Measurements from ENCODE around the gene RHEX. TPM values are rescaled to one million over a fixed set of nuclear protein-coding genes. Genes with fewer than 3 reads are reported as not detected.

Gene RHEX
- total RNA-seq, 1 donor from 2014 or later: 0.44 TPM

DNA sequence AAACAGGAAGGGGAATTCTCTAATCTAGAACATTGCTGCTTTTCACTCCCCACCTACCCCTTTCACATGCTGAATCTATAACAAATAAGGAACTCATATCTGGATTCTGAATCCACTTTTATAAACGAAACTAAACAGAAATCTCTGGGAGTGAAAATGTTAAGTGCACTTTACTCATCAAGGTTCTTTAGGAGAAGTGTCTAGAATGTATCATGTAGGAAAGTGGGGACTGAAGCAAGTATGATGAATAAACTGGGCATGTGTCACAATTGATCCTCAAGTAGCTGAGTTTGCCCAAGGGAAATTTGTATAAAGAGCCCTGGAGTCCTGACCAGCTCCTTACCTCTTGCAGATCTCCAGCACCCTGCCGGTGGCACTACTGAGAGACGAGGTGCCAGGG, 44.4 kb downstream of the RHEX start:
- no peaks in the 10 kb centered on the region for H3K36me3 ChIP-seq
- intact Hi-C loops (cut with micrococcal nuclease): no loop called here
- H3K27me3 ChIP-seq (ENCODE audit: low read depth): peaks cover 8% of the 10 kb centered on the region

DNA sequence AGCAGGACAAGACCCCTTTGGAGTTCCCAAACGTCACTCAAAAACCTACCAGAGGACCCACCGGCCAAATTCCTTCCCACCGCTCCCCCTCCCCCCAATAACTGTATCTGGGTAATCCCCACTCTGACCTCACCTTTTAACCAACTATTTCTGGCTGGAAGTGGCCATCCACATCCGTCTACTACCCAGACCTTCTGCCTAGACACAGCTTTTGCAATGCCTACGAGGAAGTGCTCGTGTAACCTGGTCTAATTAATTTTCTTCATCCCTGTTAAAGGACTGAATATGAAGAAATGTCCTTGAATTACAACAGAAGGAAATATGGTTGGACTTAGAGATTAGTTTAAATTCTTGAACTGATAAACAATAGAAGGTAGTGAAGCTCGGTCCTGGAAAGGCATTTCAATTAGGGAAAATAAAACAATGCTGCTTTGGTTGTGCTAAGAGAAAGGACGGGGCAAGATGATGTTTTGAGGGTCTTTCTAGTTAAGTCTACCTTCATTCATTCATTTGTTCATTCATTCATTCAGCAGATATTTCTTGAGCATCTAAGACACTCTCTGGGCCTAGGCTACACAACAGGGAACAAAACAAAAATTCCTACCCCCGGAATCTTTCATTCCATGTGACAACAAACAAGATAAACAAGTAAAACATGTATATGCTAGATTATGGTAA, 45.4 kb downstream of the RHEX start:
- DNase-seq: no peak
- Histone ChIP-seq H3K4me3 (no peak overlapping the region), H3K9me3 (replicated peaks) (no peaks in the 10 kb centered on the region), H3K27me3 (ENCODE audit: low read depth) (peaks cover 8% of the 10 kb centered on the region), H3K4me1 (no peaks in the 10 kb centered on the region), H3K36me3 (no peaks in the 10 kb centered on the region), H3K27ac (replicated peaks) (no peak overlapping the region)
- intact Hi-C loops (cut with micrococcal nuclease): no loop called here
- TF ChIP-seq, protein P1, sequence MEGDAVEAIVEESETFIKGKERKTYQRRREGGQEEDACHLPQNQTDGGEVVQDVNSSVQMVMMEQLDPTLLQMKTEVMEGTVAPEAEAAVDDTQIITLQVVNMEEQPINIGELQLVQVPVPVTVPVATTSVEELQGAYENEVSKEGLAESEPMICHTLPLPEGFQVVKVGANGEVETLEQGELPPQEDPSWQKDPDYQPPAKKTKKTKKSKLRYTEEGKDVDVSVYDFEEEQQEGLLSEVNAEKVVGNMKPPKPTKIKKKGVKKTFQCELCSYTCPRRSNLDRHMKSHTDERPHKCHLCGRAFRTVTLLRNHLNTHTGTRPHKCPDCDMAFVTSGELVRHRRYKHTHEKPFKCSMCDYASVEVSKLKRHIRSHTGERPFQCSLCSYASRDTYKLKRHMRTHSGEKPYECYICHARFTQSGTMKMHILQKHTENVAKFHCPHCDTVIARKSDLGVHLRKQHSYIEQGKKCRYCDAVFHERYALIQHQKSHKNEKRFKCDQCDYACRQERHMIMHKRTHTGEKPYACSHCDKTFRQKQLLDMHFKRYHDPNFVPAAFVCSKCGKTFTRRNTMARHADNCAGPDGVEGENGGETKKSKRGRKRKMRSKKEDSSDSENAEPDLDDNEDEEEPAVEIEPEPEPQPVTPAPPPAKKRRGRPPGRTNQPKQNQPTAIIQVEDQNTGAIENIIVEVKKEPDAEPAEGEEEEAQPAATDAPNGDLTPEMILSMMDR (IDR thresholded peaks at IDR 0.05; ENCODE audit: borderline replicate concordance): no peak

More for the DNA sequence above, 44.4 kb downstream of the RHEX start:
- Histone ChIP-seq H3K27ac (replicated peaks) (no peak overlapping the region), H3K4me3 (no peak overlapping the region), H3K9me3 (replicated peaks) (no peaks in the 10 kb centered on the region), H3K4me1 (no peaks in the 10 kb centered on the region)
- TF ChIP-seq, protein P1 (IDR thresholded peaks at IDR 0.05; ENCODE audit: borderline replicate concordance): no peak
- no peak for DNase-seq

DNA sequence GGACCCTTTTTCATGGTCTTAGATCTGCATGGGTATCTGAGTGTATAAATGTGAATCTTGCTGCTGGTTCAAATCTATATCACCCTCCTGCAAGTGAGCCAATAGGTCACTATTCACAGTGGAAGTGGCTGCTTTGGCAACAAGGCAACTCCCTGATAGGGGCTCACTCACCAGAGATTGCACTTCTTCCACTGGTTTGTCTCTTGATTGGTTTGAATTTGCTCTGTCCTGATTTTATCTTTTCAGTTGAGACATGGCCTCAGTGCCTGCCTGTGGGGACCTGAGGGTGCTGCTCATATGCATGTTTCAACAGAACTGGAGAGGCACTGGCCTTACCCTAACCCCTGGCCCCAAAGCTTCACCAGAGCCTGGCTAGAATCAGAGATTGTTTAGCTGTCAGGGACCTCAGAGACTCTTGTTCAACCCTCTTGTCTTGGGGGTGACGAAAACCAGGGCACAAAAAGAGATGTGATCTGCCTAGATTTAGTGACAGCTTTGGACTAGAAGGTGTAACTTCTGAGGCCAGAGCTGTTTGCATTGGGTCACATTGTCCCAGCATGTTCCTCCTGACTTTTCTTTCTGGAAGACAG, 47.3 kb downstream of the RHEX start:
- Histone ChIP-seq H3K4me3 (no peak overlapping the region), H3K36me3 (no peaks in the 10 kb centered on the region), H3K27me3 (ENCODE audit: low read depth) (peaks cover 8% of the 10 kb centered on the region), H3K27ac (replicated peaks) (no peak overlapping the region), H3K9me3 (replicated peaks) (no peaks in the 10 kb centered on the region), H3K4me1 (no peaks in the 10 kb centered on the region)
- TF ChIP-seq, protein P1 (IDR thresholded peaks at IDR 0.05; ENCODE audit: borderline replicate concordance): no peak
- intact Hi-C loops (cut with micrococcal nuclease): loop anchor here (10.0 kb wide), 1 partner anchor 66 kb away; no protein-coding TSS in a partner anchor
- DNase-seq: no peak

DNA sequence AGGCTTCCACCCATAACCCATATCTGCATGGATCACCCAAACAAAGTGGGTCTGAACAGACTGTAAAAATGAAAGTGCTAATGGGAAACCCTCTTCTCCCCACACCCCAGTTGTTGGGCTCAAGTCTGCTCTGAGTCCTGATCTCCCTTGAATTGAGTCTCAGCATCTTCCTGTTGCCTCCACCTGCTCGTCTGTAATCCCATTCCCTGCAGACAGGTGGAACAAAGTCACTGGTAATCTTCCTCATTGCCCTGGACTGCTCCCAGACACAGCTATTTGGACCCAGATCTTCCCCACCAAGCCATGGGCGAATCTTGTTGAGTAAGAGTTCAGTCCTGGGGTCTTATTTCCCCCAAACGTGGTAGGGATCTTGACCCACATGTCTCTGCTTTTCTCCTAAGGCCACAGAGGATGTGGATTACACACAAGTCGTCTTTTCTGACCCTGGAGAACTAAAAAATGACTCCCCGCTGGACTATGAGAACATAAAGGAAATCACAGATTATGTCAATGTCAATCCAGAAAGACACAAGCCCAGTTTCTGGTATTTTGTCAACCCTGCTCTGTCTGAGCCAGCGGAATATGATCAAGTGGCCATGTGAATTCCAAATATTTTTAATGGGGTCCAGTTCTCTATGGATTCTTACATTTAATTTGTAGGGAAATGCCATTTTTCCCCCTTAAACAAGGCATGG, 48.5 kb downstream of the RHEX start:
- Histone ChIP-seq H3K9me3 (replicated peaks) (no peaks in the 10 kb centered on the region), H3K4me1 (no peaks in the 10 kb centered on the region), H3K27ac (replicated peaks) (no peak overlapping the region), H3K4me3 (no peak overlapping the region), H3K27me3 (ENCODE audit: low read depth) (peaks cover under 1% of the 10 kb centered on the region), H3K36me3 (no peaks in the 10 kb centered on the region)
- TF ChIP-seq, protein P1 (IDR thresholded peaks at IDR 0.05; ENCODE audit: borderline replicate concordance): no peak
- DNase-seq: no peak
- intact Hi-C loops (cut with micrococcal nuclease): loop anchor here (10.0 kb wide), 1 partner anchor 67 kb away; no protein-coding TSS in a partner anchor

DNA sequence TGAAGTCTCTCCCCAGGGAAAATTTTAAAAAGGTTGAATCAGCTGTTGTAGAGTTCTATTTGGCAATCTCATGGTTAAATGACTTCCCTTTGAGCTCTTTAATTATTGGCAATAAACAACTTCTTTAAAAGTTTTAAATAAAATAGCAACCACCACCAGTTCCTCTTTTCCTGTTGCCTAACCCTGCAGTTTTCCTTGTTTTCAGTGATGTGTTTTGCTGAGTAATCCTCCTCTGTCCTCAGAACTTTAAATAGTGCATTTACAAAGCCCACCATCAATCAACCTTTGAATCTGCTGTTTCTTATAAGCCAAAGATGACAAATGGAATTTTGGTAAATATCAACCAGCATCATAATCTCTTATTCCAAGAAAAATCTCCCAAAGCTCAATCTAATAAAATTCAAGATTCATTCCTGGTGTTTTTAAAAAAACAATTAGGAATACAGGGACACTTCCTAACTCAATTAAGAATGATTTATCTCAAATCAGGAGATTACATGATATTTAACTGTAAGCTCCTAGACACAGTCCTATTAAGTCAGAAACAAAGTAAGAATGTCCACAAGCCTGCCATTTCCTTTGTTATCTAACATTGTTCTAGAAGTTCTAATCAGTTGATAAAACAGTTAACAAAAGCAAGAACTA, 49.4 kb downstream of the RHEX start:
- no peaks in the 10 kb centered on the region for H3K27me3 ChIP-seq (ENCODE audit: low read depth)
- H3K9me3 ChIP-seq (replicated peaks): no peaks in the 10 kb centered on the region
- H3K36me3 ChIP-seq: no peaks in the 10 kb centered on the region
- DNase-seq: no peak
- intact Hi-C loops (cut with micrococcal nuclease): loop anchor here (10.0 kb wide), 1 partner anchor 68 kb away; no protein-coding TSS in a partner anchor
- no peaks in the 10 kb centered on the region for H3K4me1 ChIP-seq
- no peak overlapping the region for H3K4me3 ChIP-seq
- TF ChIP-seq, protein P1 (IDR thresholded peaks at IDR 0.05; ENCODE audit: borderline replicate concordance): no peak
- H3K27ac ChIP-seq (replicated peaks): no peak overlapping the region
